HEK293 (cell line): Measurements from ENCODE around the gene MAU2.

Experiments used
- GLI4 ChIP-seq: fragments of 450-650 bp; formaldehyde crosslinking; IDR thresholded peaks from 2 replicates; pipeline ENCODE4 v1.5.1; 2016; ENCODE audit warnings: missing biosample characterization, missing genetic modification characterization
- GLIS1 ChIP-seq: fragments of 450-650 bp; formaldehyde crosslinking; IDR thresholded peaks from 2 replicates; pipeline ENCODE4 v1.5.1; 2016; ENCODE audit warnings: missing biosample characterization, missing genetic modification characterization
- MZF1 ChIP-seq: fragments of 450-650 bp; formaldehyde crosslinking; IDR thresholded peaks from 2 replicates; pipeline ENCODE4 v1.5.1; 2017; ENCODE audit warnings: missing biosample characterization, missing genetic modification characterization, borderline replicate concordance
- ZFHX2 ChIP-seq: fragments of 450-650 bp; formaldehyde crosslinking; conservative IDR thresholded peaks from 2 replicates; pipeline ENCODE4 v1.5.1; 2016; ENCODE audit warnings: missing biosample characterization, missing genetic modification characterization
- ZIC2 ChIP-seq: fragments of 450-650 bp; formaldehyde crosslinking; IDR thresholded peaks from 2 replicates; pipeline ENCODE4 v1.5.1; 2016; ENCODE audit warnings: missing biosample characterization, missing genetic modification characterization
- ZNF138 ChIP-seq: fragments of 450-650 bp; formaldehyde crosslinking; IDR thresholded peaks from 2 replicates; pipeline ENCODE4 v1.5.1; 2016; ENCODE audit warnings: missing biosample characterization, missing genetic modification characterization, borderline replicate concordance
- ZNF391 ChIP-seq: fragments of 450-650 bp; formaldehyde crosslinking; IDR thresholded peaks from 2 replicates; pipeline ENCODE4 v1.5.1; 2016; ENCODE audit warnings: low read depth, missing biosample characterization, missing genetic modification characterization, borderline replicate concordance
- ZNF433 ChIP-seq: fragments of 450-650 bp; formaldehyde crosslinking; IDR thresholded peaks from 2 replicates; pipeline ENCODE4 v1.5.1; 2016; ENCODE audit warnings: missing biosample characterization, missing genetic modification characterization, low read depth
- ZNF677 ChIP-seq: fragments of 450-650 bp; IDR thresholded peaks from 2 replicates; pipeline ENCODE4 v1.5.0; 2018; ENCODE audit warnings: missing biosample characterization, mild to moderate bottlenecking, missing genetic modification characterization, moderate library complexity
- TF ChIP-seq, protein P1 (sequence below): fragments of 450-650 bp; formaldehyde crosslinking; IDR thresholded peaks from 2 replicates; pipeline ENCODE4 v1.5.1; 2016; ENCODE audit warnings: missing biosample characterization, missing genetic modification characterization
- TF ChIP-seq, protein P2 (sequence below): fragments of 450-650 bp; formaldehyde crosslinking; IDR thresholded peaks from 2 replicates; pipeline ENCODE4 v1.5.1; 2016; ENCODE audit warnings: missing biosample characterization, missing genetic modification characterization
- TF ChIP-seq, protein P3 (sequence below): fragments of 450-650 bp; formaldehyde crosslinking; IDR thresholded peaks from 2 replicates; pipeline ENCODE4 v1.5.1; 2016; ENCODE audit warnings: missing biosample characterization, missing genetic modification characterization
- TF ChIP-seq, protein P4 (sequence below): fragments of 450-650 bp; formaldehyde crosslinking; IDR thresholded peaks from 2 replicates; pipeline ENCODE4 v1.5.1; 2016; ENCODE audit warnings: missing biosample characterization, missing genetic modification characterization
- TF ChIP-seq, protein P5 (sequence below): fragments of 450-650 bp; formaldehyde crosslinking; IDR thresholded peaks from 2 replicates; pipeline ENCODE4 v1.5.0; 2017; ENCODE audit warnings: missing biosample characterization, missing genetic modification characterization, borderline replicate concordance
- TF ChIP-seq, protein P6 (sequence below): fragments of 450-650 bp; formaldehyde crosslinking; IDR thresholded peaks from 2 replicates; pipeline ENCODE4 v1.5.1; 2016; ENCODE audit warnings: missing biosample characterization, missing genetic modification characterization
- TF ChIP-seq, protein P7 (sequence below): fragments of 450-650 bp; formaldehyde crosslinking; IDR thresholded peaks from 2 replicates; pipeline ENCODE4 v1.5.1; 2016; ENCODE audit warnings: missing biosample characterization, missing genetic modification characterization
- TF ChIP-seq, protein P8 (sequence below): sonication (generic); formaldehyde crosslinking; IDR thresholded peaks from 2 replicates; pipeline ENCODE4 v1.8.1; 2022; ENCODE audit warnings: mild to moderate bottlenecking, moderate library complexity, missing genetic modification reagents
- TF ChIP-seq, protein P9 (sequence below): fragments of 450-650 bp; formaldehyde crosslinking; IDR thresholded peaks from 2 replicates; pipeline ENCODE4 v1.5.1; 2017; ENCODE audit warnings: missing biosample characterization, missing genetic modification characterization

Gene MAU2

DNA sequence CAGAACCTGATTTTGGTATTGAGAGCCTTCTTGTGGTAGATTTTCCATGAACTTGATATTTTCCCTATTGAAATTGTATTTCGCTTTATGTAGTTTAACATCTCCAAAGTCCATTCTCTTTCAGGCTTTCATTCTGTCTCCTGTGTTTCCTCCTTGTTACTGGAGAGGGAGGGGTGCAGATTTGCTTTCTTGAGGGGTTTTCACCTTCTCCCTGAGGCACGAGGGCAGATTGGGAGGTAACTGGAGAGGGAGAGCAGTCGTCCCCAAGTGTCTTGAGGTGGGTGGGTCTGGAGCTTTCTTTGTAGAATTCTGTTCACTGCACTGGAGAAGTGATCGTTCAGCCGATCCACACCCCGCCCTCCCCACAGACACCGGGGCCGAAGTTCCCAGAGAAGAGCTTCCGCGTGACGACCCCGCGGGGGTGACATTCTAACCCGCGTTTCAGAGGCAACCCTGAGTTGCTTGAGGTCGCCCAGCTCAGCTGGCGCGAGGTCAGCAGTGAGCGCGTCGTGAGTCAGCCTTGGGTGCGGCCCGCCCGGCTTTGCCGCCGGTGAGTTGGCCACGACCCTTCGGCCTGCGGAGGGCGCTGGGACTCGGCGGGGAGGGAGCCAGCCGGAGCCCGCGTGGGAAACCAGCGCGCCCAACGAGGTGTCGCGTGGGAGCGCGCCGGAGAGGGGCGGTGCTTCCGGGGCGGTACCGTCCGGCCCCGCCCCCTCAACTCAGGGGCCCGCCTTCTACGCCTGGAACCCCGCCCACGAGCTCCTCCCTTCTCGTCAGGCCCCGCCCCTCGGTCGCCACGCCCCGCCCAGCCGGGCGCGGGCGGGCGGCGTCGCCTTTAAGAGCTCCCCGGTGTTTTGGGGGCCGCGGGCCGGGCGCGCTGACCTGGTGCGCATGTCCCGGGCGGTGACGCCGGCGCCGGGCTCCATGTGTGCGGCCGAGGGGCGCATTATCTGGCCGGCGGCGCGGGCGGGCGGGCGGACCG, 84.5 kb downstream of the MAU2 start, which contains the start of gene GATAD2A (continued):
- TF ChIP-seq, protein P1, sequence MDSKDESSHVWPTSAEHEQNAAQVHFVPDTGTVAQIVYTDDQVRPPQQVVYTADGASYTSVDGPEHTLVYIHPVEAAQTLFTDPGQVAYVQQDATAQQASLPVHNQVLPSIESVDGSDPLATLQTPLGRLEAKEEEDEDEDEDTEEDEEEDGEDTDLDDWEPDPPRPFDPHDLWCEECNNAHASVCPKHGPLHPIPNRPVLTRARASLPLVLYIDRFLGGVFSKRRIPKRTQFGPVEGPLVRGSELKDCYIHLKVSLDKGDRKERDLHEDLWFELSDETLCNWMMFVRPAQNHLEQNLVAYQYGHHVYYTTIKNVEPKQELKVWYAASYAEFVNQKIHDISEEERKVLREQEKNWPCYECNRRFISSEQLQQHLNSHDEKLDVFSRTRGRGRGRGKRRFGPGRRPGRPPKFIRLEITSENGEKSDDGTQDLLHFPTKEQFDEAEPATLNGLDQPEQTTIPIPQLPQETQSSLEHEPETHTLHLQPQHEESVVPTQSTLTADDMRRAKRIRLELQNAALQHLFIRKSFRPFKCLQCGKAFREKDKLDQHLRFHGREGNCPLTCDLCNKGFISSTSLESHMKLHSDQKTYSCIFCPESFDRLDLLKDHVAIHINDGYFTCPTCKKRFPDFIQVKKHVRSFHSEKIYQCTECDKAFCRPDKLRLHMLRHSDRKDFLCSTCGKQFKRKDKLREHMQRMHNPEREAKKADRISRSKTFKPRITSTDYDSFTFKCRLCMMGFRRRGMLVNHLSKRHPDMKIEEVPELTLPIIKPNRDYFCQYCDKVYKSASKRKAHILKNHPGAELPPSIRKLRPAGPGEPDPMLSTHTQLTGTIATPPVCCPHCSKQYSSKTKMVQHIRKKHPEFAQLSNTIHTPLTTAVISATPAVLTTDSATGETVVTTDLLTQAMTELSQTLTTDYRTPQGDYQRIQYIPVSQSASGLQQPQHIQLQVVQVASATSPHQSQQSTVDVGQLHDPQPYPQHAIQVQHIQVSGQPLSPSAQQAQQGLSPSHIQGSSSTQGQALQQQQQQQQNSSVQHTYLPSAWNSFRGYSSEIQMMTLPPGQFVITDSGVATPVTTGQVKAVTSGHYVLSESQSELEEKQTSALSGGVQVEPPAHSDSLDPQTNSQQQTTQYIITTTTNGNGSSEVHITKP = peak; percentile 96
- no peak for TF ChIP-seq MZF1
- peak; percentile 41; the same call in 1 of the 2 replicates for TF ChIP-seq ZIC2 (tag by site-specific recombination)
- TF ChIP-seq, protein P2, sequence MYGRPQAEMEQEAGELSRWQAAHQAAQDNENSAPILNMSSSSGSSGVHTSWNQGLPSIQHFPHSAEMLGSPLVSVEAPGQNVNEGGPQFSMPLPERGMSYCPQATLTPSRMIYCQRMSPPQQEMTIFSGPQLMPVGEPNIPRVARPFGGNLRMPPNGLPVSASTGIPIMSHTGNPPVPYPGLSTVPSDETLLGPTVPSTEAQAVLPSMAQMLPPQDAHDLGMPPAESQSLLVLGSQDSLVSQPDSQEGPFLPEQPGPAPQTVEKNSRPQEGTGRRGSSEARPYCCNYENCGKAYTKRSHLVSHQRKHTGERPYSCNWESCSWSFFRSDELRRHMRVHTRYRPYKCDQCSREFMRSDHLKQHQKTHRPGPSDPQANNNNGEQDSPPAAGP (tag by site-specific recombination) = peak; percentile 76; the same call in 1 of the 2 replicates
- TF ChIP-seq, protein P3, sequence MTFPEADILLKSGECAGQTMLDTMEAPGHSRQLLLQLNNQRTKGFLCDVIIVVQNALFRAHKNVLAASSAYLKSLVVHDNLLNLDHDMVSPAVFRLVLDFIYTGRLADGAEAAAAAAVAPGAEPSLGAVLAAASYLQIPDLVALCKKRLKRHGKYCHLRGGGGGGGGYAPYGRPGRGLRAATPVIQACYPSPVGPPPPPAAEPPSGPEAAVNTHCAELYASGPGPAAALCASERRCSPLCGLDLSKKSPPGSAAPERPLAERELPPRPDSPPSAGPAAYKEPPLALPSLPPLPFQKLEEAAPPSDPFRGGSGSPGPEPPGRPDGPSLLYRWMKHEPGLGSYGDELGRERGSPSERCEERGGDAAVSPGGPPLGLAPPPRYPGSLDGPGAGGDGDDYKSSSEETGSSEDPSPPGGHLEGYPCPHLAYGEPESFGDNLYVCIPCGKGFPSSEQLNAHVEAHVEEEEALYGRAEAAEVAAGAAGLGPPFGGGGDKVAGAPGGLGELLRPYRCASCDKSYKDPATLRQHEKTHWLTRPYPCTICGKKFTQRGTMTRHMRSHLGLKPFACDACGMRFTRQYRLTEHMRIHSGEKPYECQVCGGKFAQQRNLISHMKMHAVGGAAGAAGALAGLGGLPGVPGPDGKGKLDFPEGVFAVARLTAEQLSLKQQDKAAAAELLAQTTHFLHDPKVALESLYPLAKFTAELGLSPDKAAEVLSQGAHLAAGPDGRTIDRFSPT = peak; percentile 65
- TF ChIP-seq, protein P4, sequence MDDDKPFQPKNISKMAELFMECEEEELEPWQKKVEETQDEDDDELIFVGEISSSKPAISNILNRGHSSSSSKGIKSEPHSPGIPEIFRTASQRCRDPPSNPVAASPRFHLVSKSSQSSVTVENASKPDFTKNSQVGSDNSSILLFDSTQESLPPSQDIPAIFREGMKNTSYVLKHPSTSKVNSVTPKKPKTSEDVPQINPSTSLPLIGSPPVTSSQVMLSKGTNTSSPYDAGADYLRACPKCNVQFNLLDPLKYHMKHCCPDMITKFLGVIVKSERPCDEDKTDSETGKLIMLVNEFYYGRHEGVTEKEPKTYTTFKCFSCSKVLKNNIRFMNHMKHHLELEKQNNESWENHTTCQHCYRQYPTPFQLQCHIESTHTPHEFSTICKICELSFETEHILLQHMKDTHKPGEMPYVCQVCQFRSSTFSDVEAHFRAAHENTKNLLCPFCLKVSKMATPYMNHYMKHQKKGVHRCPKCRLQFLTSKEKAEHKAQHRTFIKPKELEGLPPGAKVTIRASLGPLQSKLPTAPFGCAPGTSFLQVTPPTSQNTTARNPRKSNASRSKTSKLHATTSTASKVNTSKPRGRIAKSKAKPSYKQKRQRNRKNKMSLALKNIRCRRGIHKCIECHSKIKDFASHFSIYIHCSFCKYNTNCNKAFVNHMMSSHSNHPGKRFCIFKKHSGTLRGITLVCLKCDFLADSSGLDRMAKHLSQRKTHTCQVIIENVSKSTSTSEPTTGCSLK (tag by site-specific recombination) = no peak
- TF ChIP-seq, protein P5, sequence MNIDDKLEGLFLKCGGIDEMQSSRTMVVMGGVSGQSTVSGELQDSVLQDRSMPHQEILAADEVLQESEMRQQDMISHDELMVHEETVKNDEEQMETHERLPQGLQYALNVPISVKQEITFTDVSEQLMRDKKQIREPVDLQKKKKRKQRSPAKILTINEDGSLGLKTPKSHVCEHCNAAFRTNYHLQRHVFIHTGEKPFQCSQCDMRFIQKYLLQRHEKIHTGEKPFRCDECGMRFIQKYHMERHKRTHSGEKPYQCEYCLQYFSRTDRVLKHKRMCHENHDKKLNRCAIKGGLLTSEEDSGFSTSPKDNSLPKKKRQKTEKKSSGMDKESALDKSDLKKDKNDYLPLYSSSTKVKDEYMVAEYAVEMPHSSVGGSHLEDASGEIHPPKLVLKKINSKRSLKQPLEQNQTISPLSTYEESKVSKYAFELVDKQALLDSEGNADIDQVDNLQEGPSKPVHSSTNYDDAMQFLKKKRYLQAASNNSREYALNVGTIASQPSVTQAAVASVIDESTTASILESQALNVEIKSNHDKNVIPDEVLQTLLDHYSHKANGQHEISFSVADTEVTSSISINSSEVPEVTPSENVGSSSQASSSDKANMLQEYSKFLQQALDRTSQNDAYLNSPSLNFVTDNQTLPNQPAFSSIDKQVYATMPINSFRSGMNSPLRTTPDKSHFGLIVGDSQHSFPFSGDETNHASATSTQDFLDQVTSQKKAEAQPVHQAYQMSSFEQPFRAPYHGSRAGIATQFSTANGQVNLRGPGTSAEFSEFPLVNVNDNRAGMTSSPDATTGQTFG (tag by site-specific recombination) = no peak
- TF ChIP-seq ZNF391 (tag by site-specific recombination) = no peak
- TF ChIP-seq, protein P6, sequence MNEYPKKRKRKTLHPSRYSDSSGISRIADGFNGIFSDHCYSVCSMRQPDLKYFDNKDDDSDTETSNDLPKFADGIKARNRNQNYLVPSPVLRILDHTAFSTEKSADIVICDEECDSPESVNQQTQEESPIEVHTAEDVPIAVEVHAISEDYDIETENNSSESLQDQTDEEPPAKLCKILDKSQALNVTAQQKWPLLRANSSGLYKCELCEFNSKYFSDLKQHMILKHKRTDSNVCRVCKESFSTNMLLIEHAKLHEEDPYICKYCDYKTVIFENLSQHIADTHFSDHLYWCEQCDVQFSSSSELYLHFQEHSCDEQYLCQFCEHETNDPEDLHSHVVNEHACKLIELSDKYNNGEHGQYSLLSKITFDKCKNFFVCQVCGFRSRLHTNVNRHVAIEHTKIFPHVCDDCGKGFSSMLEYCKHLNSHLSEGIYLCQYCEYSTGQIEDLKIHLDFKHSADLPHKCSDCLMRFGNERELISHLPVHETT (tag by site-specific recombination) = no peak
- TF ChIP-seq ZFHX2 = peak; percentile 91
- no peak for TF ChIP-seq ZNF433
- TF ChIP-seq, protein P7, sequence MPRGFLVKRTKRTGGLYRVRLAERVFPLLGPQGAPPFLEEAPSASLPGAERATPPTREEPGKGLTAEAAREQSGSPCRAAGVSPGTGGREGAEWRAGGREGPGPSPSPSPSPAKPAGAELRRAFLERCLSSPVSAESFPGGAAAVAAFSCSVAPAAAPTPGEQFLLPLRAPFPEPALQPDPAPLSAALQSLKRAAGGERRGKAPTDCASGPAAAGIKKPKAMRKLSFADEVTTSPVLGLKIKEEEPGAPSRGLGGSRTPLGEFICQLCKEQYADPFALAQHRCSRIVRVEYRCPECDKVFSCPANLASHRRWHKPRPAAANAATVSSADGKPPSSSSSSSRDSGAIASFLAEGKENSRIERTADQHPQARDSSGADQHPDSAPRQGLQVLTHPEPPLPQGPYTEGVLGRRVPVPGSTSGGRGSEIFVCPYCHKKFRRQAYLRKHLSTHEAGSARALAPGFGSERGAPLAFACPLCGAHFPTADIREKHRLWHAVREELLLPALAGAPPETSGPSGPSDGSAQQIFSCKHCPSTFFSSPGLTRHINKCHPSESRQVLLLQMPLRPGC (tag by site-specific recombination) = 0 out of 2 replicates have a peak, but pooled peaks have one; percentile 34
- no peak for TF ChIP-seq ZNF138 (tag by site-specific recombination)
- peak; percentile 46 for TF ChIP-seq GLIS1 (tag by site-specific recombination)
- TF ChIP-seq GLI4 (tag by site-specific recombination) = no peak
- no peak for TF ChIP-seq ZNF677 (tag by site-specific recombination)
- TF ChIP-seq, protein P8, sequence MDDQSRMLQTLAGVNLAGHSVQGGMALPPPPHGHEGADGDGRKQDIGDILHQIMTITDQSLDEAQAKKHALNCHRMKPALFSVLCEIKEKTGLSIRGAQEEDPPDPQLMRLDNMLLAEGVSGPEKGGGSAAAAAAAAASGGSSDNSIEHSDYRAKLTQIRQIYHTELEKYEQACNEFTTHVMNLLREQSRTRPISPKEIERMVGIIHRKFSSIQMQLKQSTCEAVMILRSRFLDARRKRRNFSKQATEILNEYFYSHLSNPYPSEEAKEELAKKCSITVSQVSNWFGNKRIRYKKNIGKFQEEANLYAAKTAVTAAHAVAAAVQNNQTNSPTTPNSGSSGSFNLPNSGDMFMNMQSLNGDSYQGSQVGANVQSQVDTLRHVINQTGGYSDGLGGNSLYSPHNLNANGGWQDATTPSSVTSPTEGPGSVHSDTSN = peak; percentile 76; the same call in 1 of the 2 replicates
- TF ChIP-seq, protein P9, sequence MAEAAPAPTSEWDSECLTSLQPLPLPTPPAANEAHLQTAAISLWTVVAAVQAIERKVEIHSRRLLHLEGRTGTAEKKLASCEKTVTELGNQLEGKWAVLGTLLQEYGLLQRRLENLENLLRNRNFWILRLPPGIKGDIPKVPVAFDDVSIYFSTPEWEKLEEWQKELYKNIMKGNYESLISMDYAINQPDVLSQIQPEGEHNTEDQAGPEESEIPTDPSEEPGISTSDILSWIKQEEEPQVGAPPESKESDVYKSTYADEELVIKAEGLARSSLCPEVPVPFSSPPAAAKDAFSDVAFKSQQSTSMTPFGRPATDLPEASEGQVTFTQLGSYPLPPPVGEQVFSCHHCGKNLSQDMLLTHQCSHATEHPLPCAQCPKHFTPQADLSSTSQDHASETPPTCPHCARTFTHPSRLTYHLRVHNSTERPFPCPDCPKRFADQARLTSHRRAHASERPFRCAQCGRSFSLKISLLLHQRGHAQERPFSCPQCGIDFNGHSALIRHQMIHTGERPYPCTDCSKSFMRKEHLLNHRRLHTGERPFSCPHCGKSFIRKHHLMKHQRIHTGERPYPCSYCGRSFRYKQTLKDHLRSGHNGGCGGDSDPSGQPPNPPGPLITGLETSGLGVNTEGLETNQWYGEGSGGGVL (tag by site-specific recombination) = no peak
